AG04450 (cell line): Measurements from ENCODE around the gene CLSTN1. TPM values are rescaled to one million over a fixed set of nuclear protein-coding genes. Genes with fewer than 3 reads are reported as not detected.

Source experiments
- CTCF ChIA-PET: fragments of 300-600, 350-600 bp; formaldehyde crosslinking; extraction: SDS; loops from one replicate; lab custom pipeline; 2022; ENCODE audit warnings: antibody characterized with exemption, inconsistent platforms; lab: Charles Lee
- POLR2A ChIA-PET: fragments of 350-600 bp; formaldehyde crosslinking; extraction: SDS; loops from one replicate; lab custom pipeline; 2021; ENCODE audit warnings: antibody characterized with exemption, inconsistent platforms; lab: Yijun Ruan, JAX
- DNase-seq: peaks from one replicate; pipeline ENCODE4 v3.0.0-alpha.2; 2011; ENCODE audit warnings: low read depth, low spot score
- H3K27ac ChIP-seq: one replicate; pipeline ENCODE4 v1.5.1; 2012; ENCODE audit warnings: low read depth, low read length, control low read depth
- H3K27me3 ChIP-seq: one replicate; pipeline ENCODE4 v1.6.0; 2012; ENCODE audit warnings: low read length; ENCODE audit not compliant: control insufficient read depth, insufficient read depth
- H3K4me3 ChIP-seq: 2 replicates; pipeline ENCODE4 v1.5.1; 2011; ENCODE audit warnings: mild to moderate bottlenecking, low read depth, low read length, control low read depth
- H3K9me3 ChIP-seq: 2 replicates; pipeline ENCODE4 v1.5.1; 2012; ENCODE audit warnings: low read length; ENCODE audit not compliant: control insufficient read depth, insufficient read depth
- CTCF ChIP-seq: IDR thresholded peaks from 2 replicates; pipeline ENCODE4 v1.5.1; 2011; ENCODE audit warnings: low read depth, low read length, control low read depth, inconsistent platforms
- polyA plus RNA-seq: library from polyadenylated mRNA; depleted of rRNA; stranded (reverse); fragments of >200 nt; gene quantifications from 2 replicates; pipeline ENCODE4 v1.2.3, GENCODE V29; 2011

CLSTN1 gene
- polyA plus RNA-seq, 1 experiment, result 35.2 TPM

GRCh38 chr1:9866836-9867235, 43.1 kb upstream of the CLSTN1 start:
- no peak for TF ChIP-seq CTCF
- no peak overlapping the region for H3K27ac ChIP-seq
- no peaks in the 10 kb centered on the region; the same call in 1 of the 2 replicates for H3K9me3 ChIP-seq
- POLR2A ChIA-PET, result no interaction called here
- no peak for DNase-seq
- CTCF ChIA-PET, result interaction anchor here (0.9 to 2.1 kb wide), 3 partner anchors 13 to 240 kb away, joined by 3 to 13 read pairs (median 11); no protein-coding TSS in a partner anchor
- no peaks in the 10 kb centered on the region for H3K27me3 ChIP-seq
- no peak overlapping the region for H3K4me3 ChIP-seq

GRCh38 chr1:9865724-9866123, 42.0 kb upstream of the CLSTN1 start:
- CTCF ChIA-PET, result interaction anchor here (0.5 to 2.1 kb wide), 7 partner anchors 64 to 250 kb away, joined by 3 to 13 read pairs (median 4); no protein-coding TSS in a partner anchor
- Histone ChIP-seq H3K9me3 (no peaks in the 10 kb centered on the region; the same call in 1 of the 2 replicates), H3K27me3 (no peaks in the 10 kb centered on the region), H3K27ac (no peak overlapping the region), H3K4me3 (no peak overlapping the region)
- no peak for TF ChIP-seq CTCF
- no peak for DNase-seq
- POLR2A ChIA-PET, result no interaction called here

GRCh38 chr1:9863371-9863770, 39.6 kb upstream of the CLSTN1 start:
- Histone ChIP-seq H3K9me3 (no peaks in the 10 kb centered on the region; the same call in 1 of the 2 replicates), H3K4me3 (no peak overlapping the region), H3K27ac (no peak overlapping the region), H3K27me3 (no peaks in the 10 kb centered on the region)
- DNase-seq, result no peak
- CTCF ChIA-PET, result interaction anchor here (1.1 to 2.4 kb wide), 2 partner anchors 79 to 236 kb away, joined by 5 to 13 read pairs; no protein-coding TSS in a partner anchor
- POLR2A ChIA-PET, result interaction anchor here (1.3 kb wide), 1 partner anchor 10 kb away, joined by 3 read pairs; no protein-coding TSS in a partner anchor
- TF ChIP-seq CTCF, result no peak

GRCh38 chr1:9861360-9861759, 37.6 kb upstream of the CLSTN1 start:
- CTCF ChIA-PET, result interaction anchor here (0.9 to 2.6 kb wide), 4 partner anchors 13 to 246 kb away, joined by 3 to 21 read pairs (median 4); no protein-coding TSS in a partner anchor
- POLR2A ChIA-PET, result no interaction called here
- Histone ChIP-seq H3K4me3 (no peak overlapping the region), H3K9me3 (no peaks in the 10 kb centered on the region; the same call in 1 of the 2 replicates), H3K27me3 (no peaks in the 10 kb centered on the region), H3K27ac (no peak overlapping the region)
- TF ChIP-seq CTCF, result no peak
- no peak for DNase-seq

- DNase-seq, result no peak
- ChIA-PET CTCF (interaction anchor here (1.2 to 2.6 kb wide), 2 partner anchors 76 to 234 kb away, joined by 3 to 21 read pairs; no protein-coding TSS in a partner anchor), POLR2A (no interaction called here)
- no peaks in the 10 kb centered on the region; the same call in 1 of the 2 replicates for H3K9me3 ChIP-seq
- H3K4me3 ChIP-seq, result no peak overlapping the region
- no peak for TF ChIP-seq CTCF
- H3K27ac ChIP-seq, result no peak overlapping the region
- H3K27me3 ChIP-seq, result no peaks in the 10 kb centered on the region
Observed at GRCh38 chr1:9860887-9861286, 37.1 kb upstream of the CLSTN1 start.
